Cardiac fibroblast (primary cell): ENCODE results near the gene ANKRD24.
"Not testable (repeated sequence)": the region's sequence is repeated elsewhere in the genome, so short reads cannot be mapped to it uniquely, and the experiment has no call there.

Source experiments
- DNase-seq, 2 donors: peaks; one replicate each; pipeline versions ENCODE4 v3.0.0 to v3.0.0-alpha.2; 2010; ENCODE audit warnings: low read depth in 2 of 2
- H3K4me3 ChIP-seq, 2 donors: replicated peaks in 1 of 2; 1 replicate in 1 of 2; 2 replicates in 1 of 2; pipeline ENCODE4 v1.5.1; 2011; ENCODE audit warnings: low read depth in 2 of 2, low read length in 2 of 2, mild to moderate bottlenecking in 2 of 2, moderate library complexity in 1 of 2
- CTCF ChIP-seq: IDR thresholded peaks from one replicate; pipeline ENCODE4 v1.5.1; 2011; ENCODE audit warnings: low read depth, mild to moderate bottlenecking, low read length, inconsistent platforms

The ANKRD24 gene

DNA sequence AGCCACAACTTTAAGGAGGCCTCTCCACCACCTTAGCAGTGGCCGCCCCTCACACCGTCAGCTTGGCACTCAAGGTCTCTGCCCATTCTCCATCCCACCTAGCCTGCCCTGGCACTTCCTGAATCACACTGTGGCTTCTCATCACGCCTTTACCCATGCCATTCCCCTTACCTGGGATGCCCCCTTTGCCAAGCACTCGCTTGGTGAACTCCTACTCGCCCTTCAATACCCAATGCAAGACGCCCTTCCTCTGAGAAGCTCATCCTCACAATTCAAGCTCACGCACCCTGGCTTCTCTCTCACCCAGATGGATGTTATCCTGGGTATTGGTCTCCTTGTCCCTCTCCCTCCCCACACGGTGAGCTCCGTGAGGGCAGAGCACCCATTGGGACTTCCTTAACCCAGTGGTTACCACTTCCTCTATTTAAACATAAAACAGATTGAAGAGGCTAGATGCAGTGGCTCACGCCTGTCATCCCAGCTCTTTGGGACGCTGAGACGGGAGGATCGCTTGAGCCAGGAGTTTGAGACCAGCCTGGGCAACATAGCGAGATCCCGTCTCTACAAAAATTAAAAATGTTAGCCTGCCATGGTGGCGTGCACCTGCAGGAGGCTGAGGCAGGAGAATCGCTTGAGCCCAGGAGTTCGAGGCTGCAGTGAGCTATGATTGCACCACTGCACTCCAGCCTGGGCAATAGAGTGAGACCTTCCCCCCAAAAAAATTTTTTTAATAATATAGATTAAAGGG is 83.9 kb downstream of the ANKRD24 start:
- H3K4me3 ChIP-seq: no peak overlapping the region
- no peak for TF ChIP-seq CTCF
- DNase-seq: no peak

- no peak overlapping the region for H3K4me3 ChIP-seq
- peak; percentile 52 to 70 for DNase-seq
- peak; percentile 80 for TF ChIP-seq CTCF
These were observed 84.8 kb downstream of the ANKRD24 start for GRCh38 chr19:4267101-4267900.

DNA sequence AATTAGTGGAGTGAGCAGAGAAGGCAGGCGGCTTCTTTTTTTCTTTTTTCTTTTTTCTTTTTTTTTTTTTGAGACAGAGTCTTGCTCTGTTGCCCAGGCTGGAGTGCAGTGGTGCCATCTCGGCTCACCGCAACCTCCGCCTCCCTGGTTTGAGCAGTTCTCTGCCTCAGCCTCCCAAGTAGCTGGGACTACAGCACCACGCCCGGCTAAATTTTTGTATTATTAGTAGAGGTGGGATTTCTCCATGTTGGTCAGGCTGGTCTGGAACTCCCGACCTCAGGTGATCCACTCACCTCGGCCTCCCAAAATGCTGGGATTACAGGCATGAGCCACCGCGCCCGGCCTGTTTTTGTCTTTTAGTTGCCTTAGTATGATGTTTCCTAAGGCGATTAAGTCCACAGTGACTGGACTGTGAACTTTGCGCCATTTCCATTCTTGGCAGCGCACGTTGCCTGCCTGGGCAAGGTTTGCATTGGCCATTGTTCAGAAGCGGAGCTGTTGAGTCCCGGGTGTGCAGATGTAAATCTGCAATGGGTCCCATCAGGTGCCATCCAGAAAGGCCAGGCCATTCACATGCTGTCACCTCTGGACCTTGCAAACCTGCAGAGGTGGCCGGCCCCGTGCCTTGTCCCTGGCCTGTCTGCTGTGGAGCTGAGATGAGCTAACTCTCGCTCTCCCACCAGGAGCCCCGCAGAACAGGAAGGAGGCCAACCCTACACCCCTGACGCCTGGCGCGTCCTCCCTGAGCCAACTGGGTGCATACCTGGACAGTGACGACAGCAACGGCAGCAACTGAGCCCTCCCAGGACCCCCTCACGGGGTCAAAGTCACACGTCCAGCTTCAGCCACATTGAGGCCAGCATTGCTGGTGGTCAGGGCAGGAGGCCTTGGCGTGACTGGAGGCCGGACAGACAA is 85.7 kb downstream of the ANKRD24 start:
- TF ChIP-seq CTCF: no peak
- no peak for DNase-seq
- H3K4me3 ChIP-seq: no peak overlapping the region

DNA sequence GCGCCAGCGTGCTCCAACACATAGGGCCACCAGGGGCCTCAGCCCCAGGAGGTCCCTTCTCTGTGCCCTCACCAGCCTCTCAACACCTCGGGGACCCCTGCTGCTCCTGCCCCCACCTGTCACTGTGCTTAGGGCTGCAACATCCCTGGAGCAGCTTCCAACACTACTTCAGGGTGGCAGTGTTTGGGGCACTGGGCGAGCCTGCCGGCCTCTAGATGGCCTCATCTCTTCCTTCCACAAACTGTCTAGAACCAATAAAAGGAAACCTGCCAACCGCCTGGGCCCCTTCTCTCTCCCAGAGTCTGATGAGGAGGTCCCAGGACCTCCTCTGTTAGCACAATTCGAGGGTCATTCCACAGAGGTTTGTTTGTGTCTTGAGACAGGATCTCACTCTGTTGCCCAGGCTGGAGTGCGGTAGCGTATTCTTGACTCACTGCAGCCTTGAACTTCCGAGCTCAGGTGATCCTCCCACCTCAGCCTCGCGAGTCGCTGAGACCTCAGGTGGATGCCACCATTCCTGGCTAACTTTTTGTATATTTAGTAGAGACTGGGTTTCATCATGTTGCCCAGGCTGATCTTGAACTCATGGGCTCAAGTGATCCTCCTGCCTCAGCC is 86.4 kb downstream of the ANKRD24 start:
- no peak for DNase-seq
- no peak overlapping the region for H3K4me3 ChIP-seq
- TF ChIP-seq CTCF: no peak

DNA sequence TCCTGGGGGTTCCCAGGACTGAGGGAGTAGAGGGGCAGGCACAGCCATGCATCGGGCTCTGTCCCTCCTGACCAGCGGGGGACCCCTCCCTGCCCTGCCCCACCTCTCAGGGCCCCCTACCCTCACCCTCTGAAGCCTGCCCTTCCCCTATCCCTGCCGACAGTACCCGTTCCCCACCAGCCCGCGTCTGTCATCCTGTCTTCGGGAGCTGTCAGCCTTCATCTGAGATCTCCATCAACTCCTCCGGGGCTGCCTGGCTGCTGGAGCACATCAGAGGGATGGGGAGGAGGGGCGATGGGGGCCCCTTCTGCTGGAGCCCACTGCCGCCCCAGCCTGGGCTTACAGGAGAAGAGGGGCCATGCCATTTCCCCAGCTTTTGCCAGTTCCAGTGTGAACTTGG is 90.4 kb downstream of the ANKRD24 start:
- no peak overlapping the region for H3K4me3 ChIP-seq
- TF ChIP-seq CTCF: no peak

GRCh38 chr19:4274321-4274686 is 91.8 kb downstream of the ANKRD24 start:
- not testable (repeated sequence) for H3K4me3 ChIP-seq, DNase-seq

More for the DNA sequence above, 90.4 kb downstream of the ANKRD24 start:
- DNase-seq: no peak
